Heart right ventricle (tissue), 16 donors: ENCODE measurements around the gene DDX39B. TPM values are rescaled to one million over a fixed set of nuclear protein-coding genes. Genes with fewer than 3 reads are reported as not detected.
A peak's percentile ranks its signal among the peaks of the same experiment; 100 is the strongest.

Experiments
- ATAC-seq, 8 donors: fragments of 200-7000 bp; cut with Tn5 transposase; one replicate each; pipeline ENCODE4 v1.9.1; 2020; ENCODE audit warnings: mild to moderate bottlenecking in 8 of 8, moderate library complexity in 8 of 8, moderate number of reproducible peaks in 1 of 8
- DNase-seq, 2 donors: peaks; one replicate each; pipeline ENCODE4 v3.0.0-alpha.2; 2020
- H3K27ac ChIP-seq, 10 donors: fragments of 200-600 bp; sonication (generic) in 2 of 10; one replicate each; pipeline versions ENCODE4 v1.5.0 to v1.8.0; 2020 to 2022; ENCODE audit warnings: mild to moderate bottlenecking in 3 of 10
- H3K27me3 ChIP-seq, 7 donors: fragments of 200-600 bp; one replicate each; pipeline ENCODE4 v1.8.0; 2021 to 2022; ENCODE audit warnings: mild to moderate bottlenecking in 2 of 7
- H3K36me3 ChIP-seq, 9 donors: fragments of 200-600 bp; sonication (generic) in 1 of 9; one replicate each; pipeline versions ENCODE4 v1.5.0 to v1.8.0; 2020 to 2022; ENCODE audit warnings: mild to moderate bottlenecking in 2 of 9
- H3K4me1 ChIP-seq, 9 donors: fragments of 200-600 bp; sonication (generic) in 1 of 9; one replicate each; pipeline versions ENCODE4 v1.5.0 to v1.8.0; 2020 to 2022; ENCODE audit warnings: mild to moderate bottlenecking in 4 of 9
- H3K4me3 ChIP-seq, 10 donors: fragments of 200-600 bp; sonication (generic) in 2 of 10; one replicate each; pipeline versions ENCODE4 v1.5.0 to v1.8.0; 2020 to 2022; ENCODE audit warnings: mild to moderate bottlenecking in 7 of 10, moderate library complexity in 2 of 10
- H3K9me3 ChIP-seq, 11 donors: fragments of 200-600 bp in 10 of 11; sonication (generic) in 2 of 11; one replicate each; pipeline versions ENCODE4 v1.5.0 to v1.8.0; 2013 to 2022; ENCODE audit warnings: mild to moderate bottlenecking in 2 of 11, control low read depth in 1 of 11, moderate library complexity in 1 of 11
- CTCF ChIP-seq, 9 donors: fragments of 200-600 bp; sonication (generic) in 2 of 9; IDR thresholded peaks; one replicate each; pipeline versions ENCODE4 v1.5.0 to v1.8.0; 2021 to 2022; ENCODE audit warnings: antibody characterized with exemption in 9 of 9, mild to moderate bottlenecking in 5 of 9, moderate library complexity in 1 of 9
- WGBS, 2 donors: extraction: QIAGEN DNeasy Blood & Tissue Kit; methylation state at CpG; one replicate each; pipeline ENCODE4 v1.1.7; 2013; ENCODE audit warnings: inconsistent platforms in 1 of 2; 5-methylcytosine and 5-hydroxymethylcytosine counted together
- intact Hi-C, 10 donors: fragments of 100-400 bp; cut with DNase I; formaldehyde crosslinking; loops; one replicate each; pipeline versions ENCODE4 v1.11.1 to v1.14.2; 2022
- polyA plus RNA-seq, 2 donors: library from polyadenylated mRNA; stranded (reverse); fragments of 200-250 nt; gene quantifications; one replicate each; pipeline ENCODE4 v1.2.3, GENCODE V29; 2013
- total RNA-seq, 10 donors: library from RNA; stranded (reverse); fragmentation: NEBNext Ultra II Directional in 3 of 10; extraction: Animal tissue kit (Norgen Biotek cat#: 25700) in 3 of 10; gene quantifications; one replicate each; pipeline versions ENCODE4 v1.2.1 to v1.2.4, GENCODE V29; 2021 to 2023
- donor health status: Arrhythmogenic right ventricular cardiomyopathy.
- donor health status: ischemic (EF 13 %, LVEDD 7.1; RV severe dilation, severe dysfunction).
- donor health status: healthy with polysubstance abuse.
- donor health status: DM: no; HTN: yes; CAD: no.
- donor health status: DM: no; HTN: no; CAD: no.
- donor health status: ischemic (EF 25% LVEDD 6.9; RV normal size, moderate dysfunction).
- donor health status: ischemic (EF 25% LVEDD 5.7; RV mildly dilated, moderate dysfunction).
- donor health status: healthy.
- donor health status: DM: yes; HTN: yes; CAD: no.
- donor health status: Ischemic cardiomyopathy.
- donor health status: ischemic (EF 35%, LVEDD 5.7; RV mildly dilated, moderate dysfunction).
- donor health status: nonischemic (EF 11% LVEDD 7.7; RV severe dilation, severe dysfunction).
- donor health status: DM: yes; HTN: yes; CAD: no.
- donor health status: PGD.
- donor health status: ischemic (EF 29% LVEDD 5.4; RV normal size, mild dysfunction).
- donor health status: nonischemic (EF 23%, LVEDD 6.1; RV moderate dilation, normal function).

The DDX39B gene
- total and polyA plus RNA-seq, 12 donors, result 154 to 422 (median 172) TPM

GRCh38 chr6:31574106-31575061 is 32.6 kb upstream of the DDX39B start:
- Histone ChIP-seq H3K27me3 (peaks cover 0 to 11% (median 0%) of the 10 kb centered on the region in 7 donors), H3K4me3 (peak overlapping the region in 3 of 10 donors; percentile 56 to 65 (median 56)), H3K36me3 (peaks cover 0 to 19% (median 0%) of the 10 kb centered on the region in 9 donors), H3K4me1 (peaks cover 0 to 41% (median 5%) of the 10 kb centered on the region in 9 donors), H3K27ac (peak overlapping the region in 6 of 10 donors; percentile 74 to 90 (median 82)), H3K9me3 (no peaks in the 10 kb centered on the region)
- intact Hi-C loops, result loop anchor here in 1 of 10 donors (1.0 kb wide), 1 partner anchor 12 kb away; no protein-coding TSS in a partner anchor
- 82 to 84% methylated on average over 14 of the region's 14 CpGs for WGBS, 2 donors
- DNase-seq, result no peak
- no peak for ATAC-seq
- no peak for TF ChIP-seq CTCF (IDR thresholded peaks at IDR 0.05)

GRCh38 chr6:31573239-31574105 is 31.7 kb upstream of the DDX39B start:
- intact Hi-C loops, result loop anchor here in 1 of 10 donors (1.0 kb wide), 1 partner anchor 11 kb away; no protein-coding TSS in a partner anchor
- no peaks in the 10 kb centered on the region for H3K9me3 ChIP-seq
- peaks cover 0 to 47% (median 5%) of the 10 kb centered on the region in 9 donors for H3K4me1 ChIP-seq
- 88% methylated on average over 9 of the region's 9 CpGs for WGBS, 2 donors
- peaks cover 0 to 11% (median 0%) of the 10 kb centered on the region in 7 donors for H3K27me3 ChIP-seq
- no peak for ATAC-seq
- no peak for DNase-seq
- H3K4me3 ChIP-seq, result no peak overlapping the region
- peaks cover 0 to 15% (median 0%) of the 10 kb centered on the region in 9 donors for H3K36me3 ChIP-seq
- peak overlapping the region in 1 of 10 donors; percentile 79 for H3K27ac ChIP-seq
- TF ChIP-seq CTCF (IDR thresholded peaks at IDR 0.05), result no peak

GRCh38 chr6:31572041-31572911 is 30.5 kb upstream of the DDX39B start, which contains the start of gene LTA:
Gene LTA (plus strand): TSS chr6:31572289. CDS start chr6:31572743, 454 bp downstream.
- peak within 1 kb of the TSS in 1 of 10 donors; percentile 41 for H3K4me3 ChIP-seq
- no peaks in the 10 kb centered on the region for H3K9me3 ChIP-seq
- H3K36me3 ChIP-seq, result peaks cover 0 to 3% (median 0%) of the 10 kb centered on the region in 9 donors
- TF ChIP-seq CTCF (IDR thresholded peaks at IDR 0.05), result no peak
- no peak for ATAC-seq
- 89% methylated on average over 27 of the region's 27 CpGs for WGBS, 2 donors
- peaks cover 0 to 46% (median 5%) of the 10 kb centered on the region in 9 donors for H3K4me1 ChIP-seq
- peaks cover 0 to 11% (median 0%) of the 10 kb centered on the region in 7 donors for H3K27me3 ChIP-seq
- DNase-seq, result no peak
- peak within 1 kb of the TSS in 1 of 10 donors; percentile 79 for H3K27ac ChIP-seq
- intact Hi-C loops, result no loop called here
